NCI-H1105 treated with DMSO at 0.1 percent for 48 hours (cell line): ENCODE data around the gene SUSD2.
"Not testable (repeated sequence)": the region's sequence is repeated elsewhere in the genome, so short reads cannot be mapped to it uniquely, and the experiment has no call there.

Experiments
- DNase-seq: peaks from one replicate; lab custom pipeline; 2025; lab: John Stamatoyannopoulos, UW

The SUSD2 gene

GRCh38 chr22:24214467-24215285, 33.4 kb downstream of the SUSD2 start:
- no peak for DNase-seq

GRCh38 chr22:24216541-24217209, 35.4 kb downstream of the SUSD2 start:
- DNase-seq = no peak

DNA sequence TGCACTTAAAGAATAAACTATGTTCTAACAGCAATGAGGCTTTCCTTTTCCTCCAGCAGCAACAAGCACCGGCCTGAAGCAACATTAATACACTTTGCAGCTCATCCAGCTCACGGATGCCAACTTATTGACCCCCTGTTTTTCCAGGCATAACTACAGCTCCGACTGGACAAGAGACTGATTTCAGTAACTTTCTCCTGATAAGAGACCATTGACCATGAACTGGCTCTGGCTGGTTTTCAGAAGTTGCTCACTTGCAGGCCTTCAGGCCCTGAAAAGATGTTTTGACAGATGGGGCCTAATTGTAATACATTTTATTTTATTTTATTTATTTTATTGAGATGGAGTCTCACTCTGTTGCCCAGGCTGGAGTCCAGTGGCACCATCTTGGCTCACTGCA, 36.1 kb downstream of the SUSD2 start:
- no peak for DNase-seq

DNA sequence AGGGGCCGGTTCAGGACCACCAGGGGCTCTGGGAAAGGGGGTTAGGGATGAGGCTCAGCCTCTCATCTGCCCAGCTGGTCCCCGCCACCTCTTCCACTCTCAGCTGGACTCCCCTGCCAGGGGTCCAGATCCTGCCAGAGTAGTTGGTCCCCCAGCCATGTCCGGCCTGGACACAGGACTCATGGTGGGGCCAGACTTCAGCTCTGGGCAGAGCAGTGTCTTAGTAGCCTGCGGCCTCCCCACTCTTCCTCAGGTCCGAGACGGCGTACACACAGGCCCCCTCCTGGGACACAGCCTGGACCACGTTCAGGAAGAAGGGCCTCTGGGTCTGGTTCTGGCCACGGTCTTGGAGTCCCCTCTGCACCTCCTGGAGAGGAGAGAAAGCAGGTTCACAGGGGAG, 38.5 kb downstream of the SUSD2 start:
- no peak for DNase-seq

DNA sequence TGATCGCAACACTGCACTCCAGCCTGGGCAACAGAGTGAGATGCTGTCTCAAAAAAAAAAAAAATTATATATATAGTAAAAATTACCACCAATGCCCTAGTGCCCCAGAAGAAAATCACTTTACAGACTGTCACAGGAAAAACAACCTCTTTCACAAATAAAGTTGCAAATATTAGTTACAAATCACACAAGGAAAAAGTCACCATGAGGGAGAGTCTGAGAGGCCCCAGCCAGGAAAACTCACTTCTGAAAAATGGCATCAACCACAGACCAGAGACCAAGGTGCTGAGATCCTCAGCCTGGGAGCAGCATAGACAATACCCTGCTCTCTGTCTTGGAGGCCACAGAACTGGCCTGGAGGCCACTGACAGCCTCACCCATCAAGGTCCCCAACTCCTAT, 43.2 kb downstream of the SUSD2 start:
- DNase-seq = no peak

DNA sequence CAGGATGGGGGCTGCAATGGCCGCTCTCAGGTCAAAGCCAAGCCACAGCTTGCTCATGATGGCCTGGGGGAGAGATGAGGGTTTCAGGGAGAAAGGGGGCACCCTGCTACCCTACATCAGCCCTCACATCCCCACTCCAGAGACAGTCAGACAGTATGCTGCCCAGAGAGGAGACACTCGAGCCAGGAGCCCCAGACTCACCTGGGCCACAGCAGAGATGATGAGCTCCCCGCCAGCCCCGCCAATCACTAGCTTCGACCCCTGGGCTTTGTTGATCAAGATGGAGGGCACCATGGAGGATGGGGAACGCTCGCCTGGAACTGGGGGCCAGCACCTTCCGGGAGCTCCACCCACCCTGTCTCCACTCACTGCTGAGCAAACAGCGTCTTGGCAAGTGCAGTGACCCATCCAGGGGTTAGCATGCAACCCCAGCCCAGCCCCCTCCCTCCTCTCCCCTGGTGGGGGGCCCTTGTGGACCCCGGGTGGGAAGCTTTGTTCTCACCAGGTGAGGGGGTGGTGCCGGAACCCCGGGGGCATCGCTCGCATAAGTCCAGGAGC, 43.8 kb downstream of the SUSD2 start:
- no peak for DNase-seq

- DNase-seq = no peak
These were observed 44.7 kb downstream of the SUSD2 start for GRCh38 chr22:24225951-24226350.

- DNase-seq = no peak
These were observed 49.8 kb downstream of the SUSD2 start for GRCh38 chr22:24230911-24231656.

DNA sequence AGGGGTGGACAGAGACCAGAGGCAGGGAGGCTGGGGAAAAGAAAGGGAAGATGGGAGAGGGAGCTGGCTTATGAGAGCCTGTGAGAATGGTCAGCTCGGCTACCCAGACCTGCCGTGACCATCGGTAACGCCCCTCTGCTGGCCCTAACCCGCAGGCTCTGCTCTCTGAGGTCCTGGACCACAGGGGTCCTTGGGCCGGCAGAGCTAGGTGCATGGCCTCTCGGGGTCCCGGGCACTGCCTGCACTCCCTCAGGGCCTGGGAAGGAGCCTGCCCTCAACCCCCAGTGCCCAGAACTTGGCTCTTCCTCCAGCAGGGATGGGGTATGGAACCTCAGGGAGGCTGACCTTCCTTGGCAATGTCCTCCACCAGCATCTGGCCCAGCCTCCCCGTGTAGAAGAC, 50.4 kb downstream of the SUSD2 start:
- no peak for DNase-seq

- DNase-seq = no peak
These were observed 50.8 kb downstream of the SUSD2 start for GRCh38 chr22:24232124-24232523.

DNA sequence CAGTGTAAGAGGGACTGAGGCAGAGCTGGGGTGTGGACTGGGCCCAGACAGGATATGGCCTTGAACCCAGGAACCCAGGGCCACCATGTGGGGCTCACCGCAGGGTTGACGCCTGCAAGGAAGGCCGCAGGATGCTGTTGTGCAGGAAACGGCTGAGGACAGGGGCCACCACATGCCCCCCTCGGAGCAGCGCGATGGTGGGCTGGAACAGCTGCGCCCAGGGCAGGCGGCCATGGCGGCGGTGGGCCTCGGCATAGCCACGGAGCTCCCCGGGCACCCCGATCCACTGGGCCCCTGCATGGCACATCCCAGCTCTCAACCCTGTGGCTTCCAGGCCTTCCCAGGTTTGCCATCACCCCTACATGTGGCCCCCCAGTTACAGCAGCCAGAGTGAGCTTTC, 51.4 kb downstream of the SUSD2 start:
- no peak for DNase-seq

DNA sequence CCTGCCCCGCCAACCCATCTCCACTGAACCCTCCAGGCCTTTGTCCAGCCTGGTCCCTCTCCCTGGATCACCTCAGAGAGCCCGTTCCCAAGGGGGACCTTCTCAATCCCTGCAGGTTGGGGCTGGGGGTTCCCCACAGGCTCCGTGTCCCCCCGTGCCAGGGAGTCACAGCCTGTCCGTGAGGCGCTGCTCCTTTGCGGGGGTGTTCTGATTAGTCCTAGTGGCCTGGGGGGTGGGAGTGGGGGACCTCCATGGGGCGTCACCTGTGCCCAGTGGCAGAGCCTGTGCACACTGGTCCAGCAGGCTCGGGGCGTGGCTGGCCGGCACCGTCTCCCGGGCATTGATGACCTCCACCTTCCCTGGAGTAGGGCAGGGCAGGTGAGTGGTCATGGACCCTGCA, 51.9 kb downstream of the SUSD2 start:
- DNase-seq = no peak

DNA sequence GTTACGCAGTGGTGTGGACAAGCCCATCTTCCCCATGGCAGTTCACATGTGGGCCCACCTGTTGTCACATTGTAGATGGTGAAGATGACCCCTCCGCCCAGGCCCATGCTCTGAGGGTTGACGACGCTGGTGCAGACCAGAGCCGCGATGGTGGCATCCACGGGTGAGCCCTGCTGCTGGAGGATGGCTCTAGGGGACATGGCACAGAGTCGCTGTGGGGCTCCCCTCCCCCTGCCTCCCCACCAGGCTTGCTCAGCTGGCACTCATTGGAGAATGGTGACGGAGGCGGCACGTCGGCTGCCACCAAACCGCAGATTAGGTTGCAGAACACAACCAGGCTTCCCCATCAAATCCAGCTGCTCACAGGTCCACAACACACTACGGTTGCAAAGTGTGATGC, 52.5 kb downstream of the SUSD2 start:
- no peak for DNase-seq

DNA sequence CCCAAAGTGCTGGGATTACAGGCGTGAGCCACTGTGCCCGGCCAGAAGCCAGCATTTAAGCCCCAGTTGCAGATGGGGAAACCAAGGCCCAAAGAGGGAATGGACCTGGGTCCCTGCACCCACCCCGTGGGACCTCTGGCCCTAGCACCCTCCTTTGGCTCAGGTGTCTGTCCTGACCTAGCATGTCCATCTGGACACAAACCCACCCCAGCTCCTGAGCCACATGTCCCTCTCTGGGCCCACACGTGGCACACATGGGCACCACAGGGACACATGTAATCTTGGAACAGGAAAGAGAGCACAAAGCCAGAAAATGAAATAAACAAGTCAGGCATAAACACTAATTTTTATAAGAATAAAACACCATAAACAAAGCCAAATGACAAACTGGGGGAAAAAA, 54.0 kb downstream of the SUSD2 start:
- no peak for DNase-seq

- DNase-seq = no peak
These were observed 55.4 kb downstream of the SUSD2 start for GRCh38 chr22:24236656-24237055.

GRCh38 chr22:24238101-24238694, 56.9 kb downstream of the SUSD2 start:
- not testable (repeated sequence) for DNase-seq
